NCI-H748 (cell line): ENCODE measurements around the gene TUBB3.
"Not testable (repeated sequence)": the region's sequence is repeated elsewhere in the genome, so short reads cannot be mapped to it uniquely, and the experiment has no call there.

Source experiments
- DNase-seq: peaks from one replicate; lab custom pipeline; 2025; ENCODE audit not compliant: unreplicated experiment; lab: John Stamatoyannopoulos, UW

The TUBB3 gene

GRCh38 chr16:89900885-89901284 lies 22.3 kb upstream of the TUBB3 start:
- DNase-seq = no peak

- peak; percentile 3 for DNase-seq
Observed at GRCh38 chr16:89902980-89903379, 20.2 kb upstream of the TUBB3 start.

GRCh38 chr16:89903908-89904515 lies 19.1 kb upstream of the TUBB3 start:
- DNase-seq = no peak

- no peak for DNase-seq
Observed at GRCh38 chr16:89904606-89905510, 18.3 kb upstream of the TUBB3 start.

- no peak for DNase-seq
Observed at GRCh38 chr16:89905511-89906139, 17.5 kb upstream of the TUBB3 start.

- no peak for DNase-seq
Observed at GRCh38 chr16:89906140-89907025, 16.8 kb upstream of the TUBB3 start.

- DNase-seq = no peak
Observed at GRCh38 chr16:89907055-89907814, 15.9 kb upstream of the TUBB3 start.

- no peak for DNase-seq
Observed at GRCh38 chr16:89908236-89908635, 14.9 kb upstream of the TUBB3 start.

GRCh38 chr16:89909777-89910716 lies 13.1 kb upstream of the TUBB3 start:
- peak; percentile 59 for DNase-seq

- DNase-seq = no peak
Observed at GRCh38 chr16:89910717-89911354, 12.3 kb upstream of the TUBB3 start.

- no peak for DNase-seq
Observed at GRCh38 chr16:89911375-89911774, 11.8 kb upstream of the TUBB3 start.

GRCh38 chr16:89912143-89912542 lies 11.0 kb upstream of the TUBB3 start:
- no peak for DNase-seq

GRCh38 chr16:89912627-89913026 lies 10.5 kb upstream of the TUBB3 start:
- no peak for DNase-seq

- DNase-seq = no peak
Observed at GRCh38 chr16:89913408-89914387, 9.4 kb upstream of the TUBB3 start.

- not testable (repeated sequence) for DNase-seq
Observed at GRCh38 chr16:89914642-89915285, 8.4 kb upstream of the TUBB3 start.

GRCh38 chr16:89915303-89916232 lies 7.6 kb upstream of the TUBB3 start:
- no peak for DNase-seq
